ENCODE measurements around the gene LAMC3.

DNA sequence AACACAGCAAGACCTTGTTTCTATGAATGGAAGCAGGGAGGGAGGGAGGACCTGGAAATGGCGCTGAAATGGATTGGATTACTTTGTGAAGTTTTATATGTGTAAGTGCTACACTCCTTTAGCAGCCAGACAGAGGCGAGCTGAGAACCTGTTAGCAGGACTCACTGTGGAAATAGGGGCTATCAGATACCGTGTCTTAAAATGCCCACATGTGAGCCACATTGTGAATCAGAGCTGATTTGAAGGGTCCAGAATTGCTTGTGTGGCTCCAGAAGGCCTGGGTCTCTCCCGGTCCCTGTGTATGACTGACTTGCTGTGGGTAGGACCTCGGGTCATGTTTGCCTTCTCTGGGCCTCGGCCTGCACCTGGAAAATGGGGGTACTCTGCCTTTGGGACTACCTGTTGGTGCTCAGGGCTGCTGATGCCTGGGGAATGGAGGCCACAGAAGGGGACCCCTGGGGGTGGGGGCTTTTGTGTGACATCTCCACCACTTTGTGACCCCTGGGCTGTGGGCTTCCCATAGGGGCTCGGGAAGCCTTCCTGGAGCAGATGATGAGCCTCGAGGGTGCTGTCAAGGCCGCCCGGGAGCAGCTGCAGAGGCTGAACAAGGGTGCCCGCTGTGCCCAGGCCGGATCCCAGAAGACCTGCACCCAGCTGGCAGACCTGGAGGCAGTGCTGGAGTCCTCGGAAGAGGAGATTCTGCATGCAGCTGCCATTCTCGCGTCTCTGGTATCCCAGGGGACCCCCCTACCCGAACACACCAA, 63.3 kb downstream of the LAMC3 start:
- TF ChIP-seq POLR2A (IDR thresholded peaks at IDR 0.05; ENCODE audit: low read length): no peak
- TF ChIP-seq GATA1 (IDR thresholded peaks at IDR 0.05; ENCODE audit: low read depth, low read length): no peak

Measured in erythroblast (primary cell).